ENCODE data around the gene SETD7. TPM values are rescaled to one million over a fixed set of nuclear protein-coding genes. Genes with fewer than 3 reads are reported as not detected.

SETD7 gene
- 20.3 TPM for total RNA-seq

DNA sequence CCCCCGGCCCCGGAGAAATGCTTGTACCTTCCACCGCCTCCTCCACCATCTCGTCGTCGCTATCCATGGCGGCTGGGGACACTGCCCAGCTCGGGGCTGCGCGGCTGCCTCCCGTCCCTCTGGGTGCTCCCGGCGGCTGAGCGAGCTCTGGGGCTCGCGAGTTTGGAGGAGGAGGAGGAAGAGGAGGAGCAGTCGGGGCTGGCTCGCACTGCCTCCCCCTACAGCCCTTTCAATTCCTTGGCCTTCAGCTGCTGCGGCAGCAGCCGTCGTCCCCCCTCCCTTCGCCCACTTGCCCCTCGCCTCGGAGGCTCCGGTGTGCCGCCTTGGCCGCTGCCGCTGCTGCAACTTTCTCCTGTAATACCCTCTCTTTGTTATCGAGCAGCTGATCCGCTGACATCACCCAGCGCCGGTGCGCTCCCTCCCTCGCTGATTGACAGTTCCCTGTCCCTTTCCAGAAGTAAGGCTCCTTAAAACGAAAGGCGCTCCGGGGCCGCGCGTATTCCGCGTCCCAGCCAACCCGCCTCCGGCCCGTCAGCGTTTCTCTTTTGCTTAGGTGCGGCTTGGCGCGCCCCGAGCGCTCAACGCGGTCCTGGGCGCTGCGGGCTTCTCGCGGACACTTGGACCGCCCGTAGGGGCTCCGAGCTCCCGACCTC lies at the start of gene SETD7:
SETD7 (minus strand) TSS at position 149 of the 653 bp plus-strand sequence; CDS start at position 67, 82 bp downstream.

DNA sequence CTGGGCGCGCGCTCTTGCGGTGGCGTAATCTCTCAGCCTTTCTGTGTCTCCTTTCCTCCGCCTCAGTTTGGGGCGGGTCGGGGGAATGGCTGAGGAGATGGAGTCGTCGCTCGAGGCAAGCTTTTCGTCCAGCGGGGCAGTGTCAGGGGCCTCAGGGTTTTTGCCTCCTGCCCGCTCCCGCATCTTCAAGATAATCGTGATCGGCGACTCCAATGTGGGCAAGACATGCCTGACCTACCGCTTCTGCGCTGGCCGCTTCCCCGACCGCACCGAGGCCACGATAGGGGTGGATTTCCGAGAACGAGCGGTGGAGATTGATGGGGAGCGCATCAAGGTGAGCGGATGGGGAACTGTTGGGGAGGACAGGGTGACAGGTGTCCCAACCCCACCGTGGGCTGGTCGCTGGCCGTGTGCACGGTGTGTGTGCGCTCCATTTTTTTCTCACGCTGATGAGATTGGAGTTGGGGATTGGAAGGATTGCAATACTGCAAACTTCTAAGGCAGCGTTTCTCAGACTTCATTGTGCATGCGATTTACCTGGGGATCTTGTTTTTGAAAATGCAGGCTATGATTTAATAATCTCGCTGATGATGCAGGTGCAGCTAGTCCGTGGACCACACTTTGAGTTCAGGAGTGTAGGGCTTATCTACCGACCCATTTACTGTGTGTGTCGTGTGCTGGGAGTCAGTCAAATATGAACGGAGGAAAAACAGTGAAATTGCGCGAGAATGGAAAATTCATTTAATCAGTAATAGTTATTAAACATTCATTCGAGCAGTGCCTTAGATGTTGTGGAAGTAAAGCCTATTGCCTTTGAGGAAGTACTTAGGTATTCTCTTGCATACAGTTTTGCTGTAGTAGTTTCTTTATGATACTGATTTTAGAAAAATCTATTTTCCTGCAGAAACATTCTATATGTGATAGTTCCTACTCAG lies 101.6 kb downstream of the SETD7 start, which contains the start of gene RAB33B:
RAB33B (plus strand) TSS at position 11 of the 935 bp plus-strand sequence; CDS start at position 86, 75 bp downstream.

Other genes starting within 250 kb of the SETD7 start
- gene RAB33B, start 102.1 kb downstream of the SETD7 start, total RNA-seq = 38.5 TPM
- 11.1 TPM for gene MGST2, start 109.6 kb upstream of the SETD7 start, total RNA-seq

All from diencephalon (tissue), 1 donor.